Measurements from ENCODE around the gene RRP9. TPM values are rescaled to one million over a fixed set of nuclear protein-coding genes. Genes with fewer than 3 reads are reported as not detected.
"Not testable (repeated sequence)": the region's sequence is repeated elsewhere in the genome, so short reads cannot be mapped to it uniquely, and the experiment has no call there.

Gene RRP9, protein sequence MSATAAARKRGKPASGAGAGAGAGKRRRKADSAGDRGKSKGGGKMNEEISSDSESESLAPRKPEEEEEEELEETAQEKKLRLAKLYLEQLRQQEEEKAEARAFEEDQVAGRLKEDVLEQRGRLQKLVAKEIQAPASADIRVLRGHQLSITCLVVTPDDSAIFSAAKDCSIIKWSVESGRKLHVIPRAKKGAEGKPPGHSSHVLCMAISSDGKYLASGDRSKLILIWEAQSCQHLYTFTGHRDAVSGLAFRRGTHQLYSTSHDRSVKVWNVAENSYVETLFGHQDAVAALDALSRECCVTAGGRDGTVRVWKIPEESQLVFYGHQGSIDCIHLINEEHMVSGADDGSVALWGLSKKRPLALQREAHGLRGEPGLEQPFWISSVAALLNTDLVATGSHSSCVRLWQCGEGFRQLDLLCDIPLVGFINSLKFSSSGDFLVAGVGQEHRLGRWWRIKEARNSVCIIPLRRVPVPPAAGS
- 28.8 TPM for polyA plus RNA-seq

DNA sequence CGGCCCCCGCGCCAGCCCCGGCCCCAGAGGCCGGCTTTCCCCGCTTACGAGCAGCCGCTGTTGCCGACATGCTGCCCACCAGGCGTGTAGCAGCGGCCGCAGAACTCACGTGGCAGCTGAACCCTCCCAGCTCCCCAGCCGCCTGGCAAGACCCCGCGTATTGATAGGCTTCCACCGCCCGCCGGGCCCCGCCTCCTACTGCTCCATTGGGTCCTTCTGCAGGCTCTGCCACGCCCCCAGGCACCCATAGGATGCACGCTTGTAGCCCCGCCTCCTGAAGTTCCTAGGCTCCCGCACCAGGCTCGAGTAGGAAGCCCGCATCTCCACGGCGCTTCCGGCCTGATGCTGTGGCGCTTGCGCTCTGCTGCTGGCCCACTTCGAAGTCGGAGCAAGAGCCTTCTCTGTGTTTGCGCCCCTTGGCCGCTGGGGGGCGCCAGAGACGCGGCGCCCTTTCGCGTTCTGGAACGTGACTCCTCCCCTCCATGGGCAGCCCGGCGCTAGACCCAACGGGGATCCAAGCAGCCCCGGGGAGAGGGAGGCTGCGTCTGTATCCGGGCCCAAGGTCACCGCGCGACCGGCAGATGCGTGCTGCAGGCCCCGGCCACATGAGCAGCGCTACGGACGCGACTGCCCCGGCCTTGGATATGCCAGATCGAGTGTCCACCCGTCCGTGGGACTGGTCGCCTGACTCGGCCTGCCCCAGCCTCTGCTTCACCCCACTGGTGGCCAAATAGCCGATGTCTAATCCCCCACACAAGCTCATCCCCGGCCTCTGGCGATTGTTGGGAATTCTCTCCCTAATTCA, at the start of gene RRP9, which contains the start of gene PARP3:
Gene RRP9 (minus strand): TSS at position 107 of the 805 bp plus-strand sequence. CDS start 37 bp downstream, at position 70.
Gene PARP3 (plus strand): TSS at position 566 of the 805 bp plus-strand sequence. CDS start 993 bp downstream, outside the sequence.
- Mint-ChIP-seq H3K9me3 (no peaks in the 10 kb centered on the region), H3K4me3 (peak within 1 kb of the TSS; percentile 92 to 97 (median 96)), H3K36me3 (no peaks in the 10 kb centered on the region), H3K27ac (peak within 1 kb of the TSS; percentile 67 to 92 (median 92)), H3K4me1 (peaks cover 15 to 20% (median 18%) of the 10 kb centered on the region in 3 donors), H3K27me3 (no peaks in the 10 kb centered on the region)

DNA sequence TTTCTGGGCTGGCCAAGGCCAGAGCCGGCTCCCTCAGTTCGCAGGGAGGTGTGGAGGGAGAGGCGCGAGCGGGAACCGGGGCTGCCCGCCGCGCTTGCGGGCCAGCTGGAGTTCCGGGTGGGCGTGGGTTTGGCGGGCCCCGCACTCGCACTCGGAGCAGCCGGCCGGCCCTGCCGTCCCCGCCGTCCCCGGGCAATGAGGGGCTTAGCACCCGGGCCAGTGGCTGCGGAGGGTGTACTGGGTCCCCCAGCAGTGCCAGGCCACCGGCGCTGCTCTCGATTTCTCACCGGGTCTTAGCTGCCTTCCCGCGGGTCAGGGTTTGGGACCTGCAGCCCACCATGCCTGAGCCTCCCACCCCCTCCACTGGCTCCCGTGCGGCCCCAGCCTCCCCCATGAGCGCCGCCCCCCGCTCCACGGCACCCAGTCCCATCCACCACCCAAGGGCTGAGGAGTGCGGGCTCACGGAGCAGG, 48.8 kb upstream of the RRP9 start:
- not testable (repeated sequence) for H3K36me3 Mint-ChIP-seq, H3K27ac Mint-ChIP-seq, H3K27me3 Mint-ChIP-seq, H3K9me3 Mint-ChIP-seq, H3K4me3 Mint-ChIP-seq
- peaks cover 9 to 17% (median 16%) of the 10 kb centered on the region in 3 donors for H3K4me1 Mint-ChIP-seq

DNA sequence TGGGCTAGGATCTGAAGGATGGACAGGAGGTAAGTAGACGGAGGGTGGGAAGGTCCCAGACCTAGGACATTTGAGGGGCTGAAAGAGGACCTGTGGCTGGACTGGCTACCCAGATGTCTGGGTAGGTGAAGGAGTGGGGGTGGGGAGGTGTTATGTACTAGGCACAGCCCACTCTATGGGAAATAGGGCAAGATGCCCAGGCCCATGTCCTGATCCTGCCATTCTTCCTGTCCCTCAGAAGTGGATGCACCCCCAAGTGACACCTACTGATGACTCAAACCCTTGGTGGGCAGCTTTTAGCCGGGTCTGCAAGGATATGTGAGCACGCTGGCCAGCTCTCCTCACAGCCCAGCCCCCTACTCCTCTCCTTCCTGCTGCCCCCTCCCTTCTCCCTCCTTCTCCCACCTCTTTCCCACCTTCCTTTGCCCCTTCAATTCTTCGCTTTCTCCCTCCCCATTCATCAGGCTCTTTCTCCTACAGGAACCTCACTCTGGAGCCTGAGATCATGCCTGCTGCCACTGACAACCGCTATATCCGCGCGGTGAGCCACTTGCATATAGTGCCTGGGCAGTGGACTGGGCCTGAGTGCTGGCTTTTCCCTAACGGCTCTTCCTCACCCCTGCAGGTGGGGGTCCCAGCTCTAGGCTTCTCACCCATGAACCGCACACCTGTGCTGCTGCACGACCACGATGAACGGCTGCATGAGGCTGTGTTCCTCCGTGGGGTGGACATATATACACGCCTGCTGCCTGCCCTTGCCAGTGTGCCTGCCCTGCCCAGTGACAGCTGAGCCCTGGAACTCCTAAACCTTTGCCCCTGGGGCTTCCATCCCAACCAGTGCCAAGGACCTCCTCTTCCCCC, 46.8 kb upstream of the RRP9 start:
- Mint-ChIP-seq H3K4me3 (peak overlapping the region in 1 of 4 donors; percentile 28), H3K27me3 (no peaks in the 10 kb centered on the region), H3K4me1 (peaks cover 4 to 9% (median 6%) of the 10 kb centered on the region in 3 donors), H3K27ac (peak overlapping the region in 1 of 3 donors; percentile 40), H3K36me3 (no peaks in the 10 kb centered on the region), H3K9me3 (no peaks in the 10 kb centered on the region)

DNA sequence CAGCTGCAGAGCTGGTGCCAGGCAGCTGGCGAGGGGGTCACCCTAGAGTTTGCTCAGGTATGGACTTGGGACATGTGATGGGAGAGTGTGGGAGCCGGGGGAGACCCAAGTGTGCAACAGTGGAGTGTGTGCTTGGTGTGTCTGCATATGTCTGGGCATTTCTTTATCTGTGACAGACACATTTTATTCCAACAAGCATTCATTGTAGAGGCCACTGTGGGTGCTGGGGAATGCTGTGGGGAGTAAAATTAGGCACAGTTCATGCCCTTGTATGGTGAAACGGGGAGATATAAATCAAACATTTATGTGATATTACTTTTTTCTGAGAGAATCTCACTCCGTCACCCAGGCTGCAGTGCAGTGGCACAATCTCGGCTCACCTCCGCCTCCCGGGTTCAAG, 45.9 kb upstream of the RRP9 start:
- H3K36me3 Mint-ChIP-seq: no peaks in the 10 kb centered on the region
- H3K9me3 Mint-ChIP-seq: no peaks in the 10 kb centered on the region
- peak overlapping the region in 1 of 4 donors; percentile 32 for H3K4me3 Mint-ChIP-seq
- peak overlapping the region in 2 of 3 donors; percentile 13 to 47 for H3K27ac Mint-ChIP-seq
- H3K4me1 Mint-ChIP-seq: peaks cover 4 to 10% (median 8%) of the 10 kb centered on the region in 3 donors
- no peaks in the 10 kb centered on the region for H3K27me3 Mint-ChIP-seq

DNA sequence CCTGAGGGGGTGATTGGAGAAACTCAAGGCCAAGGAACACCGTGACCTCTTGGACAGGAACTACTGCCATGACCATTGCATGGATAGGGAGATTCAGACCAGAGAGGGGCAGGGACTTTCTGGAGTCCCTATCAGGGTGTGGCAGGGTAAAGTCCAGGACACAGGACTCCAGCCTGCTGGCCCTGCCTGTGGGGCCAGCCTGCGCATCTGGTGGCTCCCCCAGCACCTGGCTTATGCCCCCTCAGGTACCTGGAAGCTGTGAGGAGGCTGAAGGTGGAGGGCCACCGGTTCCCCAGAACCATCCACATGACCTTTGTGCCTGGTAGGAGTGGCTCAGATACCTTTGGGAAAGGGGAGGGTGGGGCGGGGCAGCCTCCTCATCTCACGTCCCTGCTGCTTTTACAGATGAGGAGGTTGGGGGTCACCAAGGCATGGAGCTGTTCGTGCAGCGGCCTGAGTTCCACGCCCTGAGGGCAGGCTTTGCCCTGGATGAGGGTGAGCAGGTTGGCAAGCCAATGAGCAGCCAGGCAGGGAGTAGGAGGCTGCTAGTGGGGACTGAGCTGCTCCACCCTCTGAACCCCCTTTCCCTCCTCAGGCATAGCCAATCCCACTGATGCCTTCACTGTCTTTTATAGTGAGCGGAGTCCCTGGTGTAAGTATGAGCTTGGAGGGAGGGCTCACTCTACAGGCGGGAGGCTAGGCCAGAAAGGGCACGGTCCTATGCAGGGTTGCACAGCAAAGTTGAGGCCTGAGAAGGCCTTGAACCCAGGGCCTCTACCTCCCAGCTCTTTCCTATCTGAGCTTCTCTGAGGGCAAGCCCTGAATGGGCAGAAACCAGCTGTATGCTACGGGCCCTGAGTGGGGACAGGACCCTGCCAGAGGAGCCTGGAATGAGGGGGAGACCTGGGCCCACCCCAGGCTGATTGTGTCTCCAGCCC, 44.6 kb upstream of the RRP9 start:
- H3K4me1 Mint-ChIP-seq: peaks cover 3 to 11% (median 11%) of the 10 kb centered on the region in 3 donors
- H3K36me3 Mint-ChIP-seq: no peaks in the 10 kb centered on the region
- no peaks in the 10 kb centered on the region for H3K9me3 Mint-ChIP-seq
- no peak overlapping the region for H3K27ac Mint-ChIP-seq
- H3K27me3 Mint-ChIP-seq: no peaks in the 10 kb centered on the region
- H3K4me3 Mint-ChIP-seq: no peak overlapping the region

DNA sequence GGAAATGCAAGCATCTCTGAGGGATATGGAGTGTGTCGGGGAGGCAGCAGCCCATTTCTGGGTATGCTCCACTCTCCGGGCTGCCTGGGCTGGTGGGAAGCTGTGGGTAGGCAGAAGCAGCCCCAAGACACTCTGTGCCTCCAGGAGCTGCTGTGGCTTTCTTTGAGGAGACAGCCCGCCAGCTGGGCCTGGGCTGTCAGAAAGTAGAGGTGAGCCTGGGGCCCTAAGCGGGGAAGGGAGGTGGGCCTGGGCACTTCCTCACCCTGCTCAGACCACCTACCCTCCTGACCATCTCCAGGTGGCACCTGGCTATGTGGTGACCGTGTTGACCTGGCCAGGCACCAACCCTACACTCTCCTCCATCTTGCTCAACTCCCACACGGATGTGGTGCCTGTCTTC, 43.4 kb upstream of the RRP9 start:
- Mint-ChIP-seq H3K4me3 (peak overlapping the region in 3 of 4 donors; percentile 28 to 79 (median 54)), H3K36me3 (no peaks in the 10 kb centered on the region), H3K4me1 (peaks cover 3 to 13% (median 9%) of the 10 kb centered on the region in 3 donors), H3K27me3 (no peaks in the 10 kb centered on the region), H3K27ac (peak overlapping the region in 1 of 3 donors; percentile 27), H3K9me3 (no peaks in the 10 kb centered on the region)

DNA sequence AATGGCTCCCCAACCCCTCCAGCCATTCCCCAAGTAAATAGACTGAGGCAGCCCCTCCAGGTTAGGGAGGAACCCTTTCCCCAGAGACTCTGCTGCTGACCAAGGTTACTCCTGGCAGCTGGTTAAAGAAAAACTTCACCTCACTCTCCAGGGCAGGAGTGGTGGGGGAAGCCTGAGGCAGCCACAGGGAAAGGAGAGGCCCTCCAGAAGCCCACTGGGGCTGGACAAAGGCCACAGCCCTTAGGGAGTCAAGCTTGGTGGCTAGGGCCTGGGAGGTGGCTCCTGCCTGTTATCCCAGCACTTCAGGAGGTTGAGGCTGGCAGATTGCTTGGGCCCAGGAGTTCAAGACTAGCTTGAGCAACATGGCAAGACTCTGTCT, 42.6 kb upstream of the RRP9 start:
- H3K9me3 Mint-ChIP-seq: no peaks in the 10 kb centered on the region
- peak overlapping the region; percentile 26 to 81 (median 42) for H3K4me3 Mint-ChIP-seq
- no peaks in the 10 kb centered on the region for H3K27me3 Mint-ChIP-seq
- H3K4me1 Mint-ChIP-seq: peaks cover 3 to 13% (median 9%) of the 10 kb centered on the region in 3 donors
- H3K36me3 Mint-ChIP-seq: no peaks in the 10 kb centered on the region
- H3K27ac Mint-ChIP-seq: no peak overlapping the region

DNA sequence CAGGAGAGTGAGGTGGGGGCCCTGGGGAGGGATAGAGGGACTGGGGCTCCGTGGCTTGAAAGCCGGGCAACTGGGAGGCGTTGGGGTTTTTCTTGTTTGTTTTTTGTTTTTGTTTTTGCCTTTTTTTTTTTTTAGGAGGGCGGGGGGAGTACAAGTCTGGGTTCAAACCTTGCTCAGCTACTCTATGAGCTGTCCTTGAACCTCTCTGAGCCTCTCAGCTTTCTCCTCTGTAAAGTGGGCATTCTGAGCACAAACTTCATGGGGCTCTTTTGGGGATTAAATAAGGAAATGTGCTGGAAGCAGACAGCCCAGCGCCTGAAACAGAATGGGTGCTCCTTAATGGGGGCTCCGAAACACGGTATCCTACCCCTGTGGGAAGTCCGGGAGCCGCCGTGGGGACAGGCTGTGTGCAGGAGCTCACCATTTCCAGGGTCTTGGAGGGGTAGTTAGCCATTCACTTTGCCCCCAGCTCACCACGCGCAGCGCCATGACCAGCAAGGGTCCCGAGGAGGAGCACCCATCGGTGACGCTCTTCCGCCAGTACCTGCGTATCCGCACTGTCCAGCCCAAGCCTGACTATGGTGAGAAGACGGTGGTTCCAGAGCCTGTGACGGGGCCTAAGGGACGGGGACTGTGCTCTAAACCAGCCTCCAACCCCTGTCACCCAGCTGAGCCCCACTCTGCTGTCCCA, 42.0 kb upstream of the RRP9 start:
- no peaks in the 10 kb centered on the region for H3K36me3 Mint-ChIP-seq
- peak overlapping the region; percentile 68 to 93 (median 92) for H3K4me3 Mint-ChIP-seq
- peaks cover 3 to 13% (median 9%) of the 10 kb centered on the region in 3 donors for H3K4me1 Mint-ChIP-seq
- no peaks in the 10 kb centered on the region for H3K27me3 Mint-ChIP-seq
- H3K27ac Mint-ChIP-seq: peak overlapping the region; percentile 80 to 89 (median 85)
- no peaks in the 10 kb centered on the region for H3K9me3 Mint-ChIP-seq

DNA sequence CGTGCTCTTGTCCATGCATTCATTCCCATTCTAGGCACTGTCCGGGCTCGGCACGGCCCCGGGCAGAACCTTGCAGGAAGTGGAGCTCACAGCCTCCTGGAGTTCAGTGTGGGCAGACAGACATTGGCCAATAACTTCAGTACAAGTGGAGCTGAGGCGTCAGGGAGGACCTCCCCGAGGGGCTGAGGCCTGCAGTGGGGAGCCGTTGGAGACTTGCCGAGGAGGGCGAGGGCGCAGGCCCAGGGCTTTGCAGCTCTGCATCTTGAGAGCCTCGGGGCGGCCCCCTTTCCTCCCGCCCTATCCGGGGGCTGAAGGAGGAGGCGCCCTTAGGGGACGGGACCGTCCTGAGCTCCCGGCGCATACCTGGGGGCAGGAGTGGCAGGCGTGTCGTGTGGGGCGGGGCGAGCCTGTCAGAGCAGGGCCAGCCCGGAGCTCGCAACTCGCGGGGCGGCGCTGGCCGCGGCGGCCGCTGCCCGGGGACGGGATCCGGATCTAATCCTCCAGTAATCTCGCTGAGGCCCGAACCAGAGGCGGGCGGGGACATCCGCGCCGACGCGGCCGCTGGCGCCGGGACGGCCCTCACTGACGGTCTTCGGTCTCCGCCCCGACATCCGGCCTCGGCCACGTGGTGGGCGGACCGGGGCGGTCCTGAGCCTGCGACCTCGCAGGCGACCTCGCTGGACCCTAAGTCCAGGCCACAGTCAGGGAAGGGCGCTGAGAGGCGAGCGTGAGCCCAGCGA, 41.3 kb upstream of the RRP9 start, which contains the start of gene ACY1:
Gene ACY1 (plus strand): TSS at position 698 of the 740 bp plus-strand sequence. CDS start 530 bp downstream, outside the sequence.
- Mint-ChIP-seq H3K4me1 (peaks cover 3 to 13% (median 9%) of the 10 kb centered on the region in 3 donors), H3K9me3 (no peaks in the 10 kb centered on the region), H3K36me3 (no peaks in the 10 kb centered on the region), H3K27me3 (no peaks in the 10 kb centered on the region), H3K4me3 (peak within 1 kb of the TSS; percentile 68 to 93 (median 92)), H3K27ac (peak within 1 kb of the TSS; percentile 80 to 94 (median 85))

DNA sequence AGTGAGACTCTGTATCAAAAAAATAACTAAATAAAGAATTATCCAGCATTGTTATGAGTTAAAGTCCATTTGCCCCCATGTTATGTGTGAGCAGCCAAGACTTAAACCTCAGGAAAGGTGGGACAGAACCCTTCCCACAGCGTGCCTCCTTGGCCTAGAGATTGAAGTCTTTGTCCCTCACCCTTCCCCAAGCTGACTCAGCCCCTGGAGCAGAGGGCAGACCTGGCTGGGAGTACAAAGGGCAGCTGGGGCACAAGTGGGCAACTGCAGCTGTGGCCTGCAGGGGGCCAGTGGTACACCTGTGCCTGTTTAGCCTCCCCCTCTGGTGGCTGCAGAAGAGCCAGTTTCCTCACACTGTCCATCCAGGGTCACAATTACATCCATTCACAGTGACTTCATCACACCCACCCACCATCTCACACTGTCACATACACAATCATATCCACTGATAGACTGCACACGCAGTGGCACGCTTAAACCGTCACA, 40.7 kb upstream of the RRP9 start:
- Mint-ChIP-seq H3K9me3 (no peaks in the 10 kb centered on the region), H3K4me1 (peaks cover under 1 to 14% (median 9%) of the 10 kb centered on the region in 3 donors), H3K36me3 (no peaks in the 10 kb centered on the region), H3K4me3 (peak overlapping the region; percentile 68 to 93 (median 92)), H3K27ac (peak overlapping the region; percentile 4 to 94 (median 85)), H3K27me3 (no peaks in the 10 kb centered on the region)

DNA sequence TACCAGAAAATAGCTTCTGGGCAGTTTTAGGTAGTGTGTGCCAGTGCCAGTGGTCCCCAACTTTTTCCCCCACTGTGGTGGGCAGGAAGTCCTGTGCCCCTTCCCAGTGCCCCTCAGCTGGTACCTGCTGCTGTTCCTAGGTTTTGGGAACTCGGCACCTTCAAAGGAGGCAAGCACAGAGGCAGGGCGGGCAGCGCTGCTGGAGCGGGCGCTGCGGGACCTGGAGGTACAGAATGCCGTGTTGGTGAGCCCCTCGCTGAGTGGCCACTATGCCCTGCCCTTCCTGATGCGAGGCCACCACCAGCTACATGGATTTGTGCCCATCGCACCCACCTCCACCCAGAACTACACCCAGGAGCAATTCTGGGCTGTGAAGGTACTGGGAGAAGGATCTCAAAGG, 38.5 kb upstream of the RRP9 start:
- Mint-ChIP-seq H3K27ac (no peak overlapping the region), H3K27me3 (no peaks in the 10 kb centered on the region), H3K9me3 (no peaks in the 10 kb centered on the region), H3K36me3 (no peaks in the 10 kb centered on the region), H3K4me1 (peaks cover 12 to 26% (median 15%) of the 10 kb centered on the region in 3 donors), H3K4me3 (no peak overlapping the region)

DNA sequence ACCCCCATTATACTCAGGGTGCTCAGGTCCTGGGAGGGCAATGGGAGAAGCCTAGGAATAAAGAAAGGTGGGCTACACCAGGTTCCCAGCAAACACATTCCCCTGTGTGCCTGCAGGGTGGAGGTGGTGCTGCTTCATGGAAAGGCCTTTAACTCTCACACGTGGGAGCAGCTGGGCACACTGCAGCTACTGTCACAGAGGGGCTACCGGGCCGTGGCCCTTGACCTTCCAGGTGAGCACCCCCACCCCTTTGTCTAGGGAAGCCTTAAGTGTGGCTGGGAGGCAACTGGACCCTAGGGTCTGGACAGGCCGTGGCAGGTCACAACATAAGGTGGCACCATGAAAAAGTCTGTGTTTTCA, 36.4 kb upstream of the RRP9 start:
- Mint-ChIP-seq H3K9me3 (no peaks in the 10 kb centered on the region), H3K27ac (no peak overlapping the region), H3K36me3 (no peaks in the 10 kb centered on the region), H3K4me3 (peak overlapping the region in 1 of 4 donors; percentile 82), H3K27me3 (no peaks in the 10 kb centered on the region), H3K4me1 (peaks cover 16 to 28% (median 22%) of the 10 kb centered on the region in 3 donors)
